PC-9 (cell line): ENCODE measurements around the gene SCAMP2.

ENCODE experiments used
- CTCF ChIP-seq: fragments of 200-600 bp; sonication (generic); conservative IDR thresholded peaks from 2 replicates; pipeline ENCODE4 v1.6.1; 2017; ENCODE audit warnings: mixed run types, antibody characterized with exemption, mild to moderate bottlenecking, moderate library complexity
- EZH2 ChIP-seq: fragments of 200-600 bp; sonication (generic); IDR thresholded peaks from 2 replicates; pipeline ENCODE4 v1.8.0; 2017; ENCODE audit warnings: antibody characterized with exemption, low read depth

- TF ChIP-seq EZH2 (no peak), CTCF (no peak)
Measured at GRCh38 chr15:74906067-74906449, 32.9 kb upstream of the SCAMP2 start.
